ENCODE results near the gene SNX18.
"Not testable (repeated sequence)": the region's sequence is repeated elsewhere in the genome, so short reads cannot be mapped to it uniquely, and the experiment has no call there.

SNX18 gene

GRCh38 chr5:54518818-54519508, 1.4 kb downstream of the SNX18 start:
- no peak for DNase-seq (ENCODE audit: low read depth)

GRCh38 chr5:54519509-54519876, 1.9 kb downstream of the SNX18 start:
- no peak for DNase-seq (ENCODE audit: low read depth)

- DNase-seq (ENCODE audit: low read depth): peak; percentile 69
These were observed 2.9 kb downstream of the SNX18 start for GRCh38 chr5:54520438-54520846.

GRCh38 chr5:54520940-54521339, 3.4 kb downstream of the SNX18 start:
- DNase-seq (ENCODE audit: low read depth): peak; percentile 56

GRCh38 chr5:54521856-54522479, 4.4 kb downstream of the SNX18 start:
- DNase-seq (ENCODE audit: low read depth): no peak

GRCh38 chr5:54523534-54523933, 6.0 kb downstream of the SNX18 start:
- no peak for DNase-seq (ENCODE audit: low read depth)

- DNase-seq (ENCODE audit: low read depth): no peak
These were observed 6.5 kb downstream of the SNX18 start for GRCh38 chr5:54524082-54524481.

GRCh38 chr5:54524704-54525103, 7.1 kb downstream of the SNX18 start:
- DNase-seq (ENCODE audit: low read depth): no peak

GRCh38 chr5:54525261-54525660, 7.7 kb downstream of the SNX18 start:
- DNase-seq (ENCODE audit: low read depth): no peak

- no peak for DNase-seq (ENCODE audit: low read depth)
These were observed 8.1 kb downstream of the SNX18 start for GRCh38 chr5:54525692-54526091.

GRCh38 chr5:54526604-54527288, 9.2 kb downstream of the SNX18 start:
- DNase-seq (ENCODE audit: low read depth): no peak

GRCh38 chr5:54528633-54529209, 11.2 kb downstream of the SNX18 start:
- no peak for DNase-seq (ENCODE audit: low read depth)

GRCh38 chr5:54529565-54529964, 12.0 kb downstream of the SNX18 start:
- no peak for DNase-seq (ENCODE audit: low read depth)

GRCh38 chr5:54531546-54531945, 14.0 kb downstream of the SNX18 start:
- DNase-seq (ENCODE audit: low read depth): peak; percentile 43

GRCh38 chr5:54533541-54534190, 16.1 kb downstream of the SNX18 start:
- DNase-seq (ENCODE audit: low read depth): no peak

- DNase-seq (ENCODE audit: low read depth): no peak
These were observed 16.8 kb downstream of the SNX18 start for GRCh38 chr5:54534191-54535004.

- DNase-seq (ENCODE audit: low read depth): no peak
These were observed 17.7 kb downstream of the SNX18 start for GRCh38 chr5:54535149-54535844.

- DNase-seq (ENCODE audit: low read depth): not testable (repeated sequence)
These were observed 18.8 kb downstream of the SNX18 start for GRCh38 chr5:54536375-54536774.

GRCh38 chr5:54536861-54537260, 19.3 kb downstream of the SNX18 start:
- DNase-seq (ENCODE audit: low read depth): not testable (repeated sequence)

- no peak for DNase-seq (ENCODE audit: low read depth)
These were observed 20.2 kb downstream of the SNX18 start for GRCh38 chr5:54537725-54538124.

GRCh38 chr5:54538156-54538555, 20.6 kb downstream of the SNX18 start:
- DNase-seq (ENCODE audit: low read depth): no peak
